GM11168 (cell line): ENCODE measurements around the gene ANKRD35.
"Not testable (repeated sequence)": the region's sequence is repeated elsewhere in the genome, so short reads cannot be mapped to it uniquely, and the experiment has no call there.

Experiments
- in situ Hi-C: fragments of 300-500 bp; cut with MboI; formaldehyde crosslinking; loops from one replicate; pipeline ENCODE4 v1.12.0; 2022; ENCODE audit warnings: low sequenced_read_pairs; ENCODE audit not compliant: unreplicated experiment

The ANKRD35 gene

GRCh38 chr1:145858901-145859490, 26.7 kb downstream of the ANKRD35 start, which contains the start of gene PIAS3:
PIAS3 (minus strand) TSS chr1:145859081; CDS start chr1:145858990, 91 bp downstream.
- in situ Hi-C loops: loop anchor here (10.0 kb wide), 1 partner anchor 156 kb away; no protein-coding TSS in a partner anchor

- in situ Hi-C loops: loop anchor here (10.0 kb wide), 1 partner anchor 156 kb away; no protein-coding TSS in a partner anchor
Measured at GRCh38 chr1:145858238-145858900, 27.3 kb downstream of the ANKRD35 start.

GRCh38 chr1:145857170-145857569, 28.5 kb downstream of the ANKRD35 start:
- in situ Hi-C loops: loop anchor here (10.0 kb wide), 1 partner anchor 158 kb away; no protein-coding TSS in a partner anchor

- in situ Hi-C loops: loop anchor here (10.0 kb wide), 1 partner anchor 159 kb away; no protein-coding TSS in a partner anchor
Measured at GRCh38 chr1:145855426-145855948, 30.2 kb downstream of the ANKRD35 start.

- in situ Hi-C loops: loop anchor here (10.0 kb wide), 1 partner anchor 165 kb away; no protein-coding TSS in a partner anchor
Measured at GRCh38 chr1:145849356-145850160, 36.1 kb downstream of the ANKRD35 start.

GRCh38 chr1:145847827-145848226, 37.8 kb downstream of the ANKRD35 start:
- in situ Hi-C loops: no loop called here

GRCh38 chr1:145846201-145846612, 39.5 kb downstream of the ANKRD35 start:
- in situ Hi-C loops: no loop called here

- in situ Hi-C loops: no loop called here
Measured at GRCh38 chr1:145845514-145846161, 40.0 kb downstream of the ANKRD35 start, which contains the start of gene NUDT17. NUDT17 (plus strand) TSS chr1:145845630; CDS start chr1:145845641, 11 bp downstream.

- in situ Hi-C loops: no loop called here
Measured at GRCh38 chr1:145845144-145845513, 40.5 kb downstream of the ANKRD35 start.

- in situ Hi-C loops: no loop called here
Measured at GRCh38 chr1:145843031-145843430, 42.6 kb downstream of the ANKRD35 start.

- in situ Hi-C loops: no loop called here
Measured at GRCh38 chr1:145837656-145838055, 48.0 kb downstream of the ANKRD35 start.

GRCh38 chr1:145830810-145831209, 54.9 kb downstream of the ANKRD35 start:
- in situ Hi-C loops: not testable (repeated sequence)

- in situ Hi-C loops: no loop called here
Measured at GRCh38 chr1:145828367-145829026, 57.2 kb downstream of the ANKRD35 start.

- in situ Hi-C loops: no loop called here
Measured at GRCh38 chr1:145827966-145828365, 57.7 kb downstream of the ANKRD35 start.

GRCh38 chr1:145826030-145826429, 59.6 kb downstream of the ANKRD35 start:
- in situ Hi-C loops: no loop called here

GRCh38 chr1:145824499-145824842, 61.2 kb downstream of the ANKRD35 start:
- in situ Hi-C loops: no loop called here

- in situ Hi-C loops: no loop called here
Measured at GRCh38 chr1:145823565-145824498, 61.8 kb downstream of the ANKRD35 start, which contains the start of the genes POLR3C and RNF115. POLR3C (plus strand) TSS chr1:145824200; CDS start chr1:145825777, 1,577 bp downstream. RNF115 (minus strand) TSS chr1:145824095; CDS start chr1:145823873, 222 bp downstream.

- in situ Hi-C loops: not testable (repeated sequence)
Measured at GRCh38 chr1:145822779-145823331, 62.8 kb downstream of the ANKRD35 start.
